K562 (cell line): ENCODE results near the gene NRSN2. TPM values are rescaled to one million over a fixed set of nuclear protein-coding genes. Genes with fewer than 3 reads are reported as not detected.
A peak's percentile ranks its signal among the peaks of the same experiment; 100 is the strongest.

ENCODE experiments used
- FOXK2 ChIP-seq, 2 experiments: fragments of 450-650 bp; IDR thresholded peaks in 1 of 2; conservative IDR thresholded peaks in 1 of 2; 2 replicates each; pipeline ENCODE4 v1.6.1; 2016; ENCODE audit warnings: low read depth in 2 of 2, mild to moderate bottlenecking in 1 of 2
- KDM1A ChIP-seq, 2 experiments: fragments of 450-650 bp; IDR thresholded peaks; 2 replicates each; pipeline ENCODE4 v1.6.1; 2016; ENCODE audit warnings: mild to moderate bottlenecking in 2 of 2
- MEF2A ChIP-seq: IDR thresholded peaks from 2 replicates; pipeline ENCODE4 v1.6.1; 2011; ENCODE audit warnings: low read depth, mild to moderate bottlenecking, low read length, moderate library complexity; ENCODE audit not compliant: control insufficient read depth
- MYBL2 ChIP-seq, 2 experiments: fragments of 450-650 bp in 1 of 2; sonication (generic) in 1 of 2; formaldehyde crosslinking in 1 of 2; IDR thresholded peaks; 2 replicates each; pipeline versions ENCODE4 v1.6.1 to v1.8.1; 2017 to 2022; ENCODE audit warnings: borderline replicate concordance in 1 of 2, inconsistent platforms in 1 of 2, low read depth in 1 of 2, mild to moderate bottlenecking in 1 of 2, missing genetic modification reagents in 1 of 2, moderate library complexity in 1 of 2
- NFATC3 ChIP-seq: fragments of 450-650 bp; IDR thresholded peaks from 2 replicates; pipeline ENCODE4 v1.6.1; 2017; ENCODE audit warnings: mild to moderate bottlenecking
- PHB2 ChIP-seq: fragments of 450-650 bp; IDR thresholded peaks from 2 replicates; pipeline ENCODE4 v1.6.1; 2017; ENCODE audit warnings: low read depth
- PHF8 ChIP-seq: fragments of 200-600 bp; sonication (generic); IDR thresholded peaks from 2 replicates; pipeline ENCODE4 v1.6.1; 2012; ENCODE audit warnings: mixed run types, mild to moderate bottlenecking, inconsistent platforms, low read length, moderate library complexity, borderline replicate concordance
- SIN3A ChIP-seq, 2 experiments: fragments of 150-350 bp in 1 of 2; IDR thresholded peaks; 2 replicates each; pipeline ENCODE4 v1.6.1; 2011 to 2016; ENCODE audit warnings: borderline replicate concordance in 2 of 2, low read depth in 2 of 2, low read length in 2 of 2, mild to moderate bottlenecking in 2 of 2, moderate library complexity in 2 of 2; ENCODE audit not compliant: control insufficient read depth in 1 of 2
- SMAD1 ChIP-seq: fragments of 150-350 bp; IDR thresholded peaks from 2 replicates; pipeline ENCODE4 v1.6.1; 2014; ENCODE audit warnings: low read length, low read depth; ENCODE audit not compliant: partially characterized antibody
- TEAD2 ChIP-seq: fragments of 450-650 bp; IDR thresholded peaks from 2 replicates; pipeline ENCODE4 v1.6.1; 2016; ENCODE audit warnings: missing genetic modification characterization, control low read depth, missing compliant biosample characterization
- TFAM ChIP-seq: fragments of 250-450 bp; sonication (Bioruptor Pico); conservative IDR thresholded peaks from 2 replicates; pipeline ENCODE4 v1.5.0; 2021; ENCODE audit warnings: mild to moderate bottlenecking, moderate library complexity
- TRIM24 ChIP-seq, 2 experiments: fragments of 450-650 bp; IDR thresholded peaks; 2 replicates each; pipeline ENCODE4 v1.6.1; 2016
- ZNF212 ChIP-seq: fragments of 450-650 bp; formaldehyde crosslinking; IDR thresholded peaks from 2 replicates; pipeline ENCODE4 v1.4.0; 2020; ENCODE audit warnings: mild to moderate bottlenecking
- ZNF311 ChIP-seq: fragments of 250-450 bp; sonication (Bioruptor Pico); IDR thresholded peaks from 2 replicates; pipeline ENCODE4 v1.4.0; 2020; ENCODE audit warnings: mild to moderate bottlenecking, moderate library complexity
- ZNF354B ChIP-seq: fragments of 250-450 bp; sonication (Bioruptor Pico); IDR thresholded peaks from 2 replicates; pipeline ENCODE4 v1.4.0; 2020
- ZNF507 ChIP-seq: conservative IDR thresholded peaks from 2 replicates; pipeline ENCODE4 v1.6.1; 2017; ENCODE audit warnings: missing genetic modification characterization, missing compliant biosample characterization
- polyA plus RNA-seq, 8 experiments: library from polyadenylated mRNA; depleted of rRNA in 4 of 8; stranded (reverse) in 5 of 8; unstranded in 3 of 8; fragments of >200 nt; fragmentation: Nextera tagmentation in 2 of 8; fragmentation: Illumina TruSeq in 1 of 8; extraction: Ambion mirVana in 2 of 8; extraction: Trizol in 1 of 8; gene quantifications; 2 replicates each; pipeline versions ENCODE4 v1.2.1 to v1.2.3, GENCODE V29; 2011 to 2014; ENCODE audit warnings: inconsistent platforms in 1 of 8, missing spikeins in 1 of 8
- total RNA-seq, 7 experiments: library from RNA; depleted of rRNA in 6 of 7; stranded (reverse); fragments of >200 nt in 6 of 7; fragmentation: Illumina TruSeq in 2 of 7; extraction: Trizol in 2 of 7; gene quantifications; 2 replicates each; pipeline versions ENCODE4 v1.2.1 to v1.2.3, GENCODE V29; 2011 to 2021; ENCODE audit warnings: low replicate concordance in 1 of 7
- TF ChIP-seq, protein P1 (sequence below), 3 experiments: fragments of 200-800 bp in 1 of 3; fragments of 250-450 bp in 1 of 3; fragments of 450-650 bp in 1 of 3; sonication (Bioruptor Pico) in 1 of 3; sonication (Bioruptor generic) in 1 of 3; formaldehyde crosslinking in 1 of 3; IDR thresholded peaks; 2 replicates each; pipeline versions ENCODE4 v1.6.1 to v1.8.0; 2016 to 2022; ENCODE audit warnings: mild to moderate bottlenecking in 2 of 3, missing genetic modification characterization in 2 of 3, missing compliant biosample characterization in 1 of 3, moderate library complexity in 1 of 3
- TF ChIP-seq, protein P2 (sequence below): IDR thresholded peaks from 2 replicates; pipeline ENCODE4 v1.6.1; 2014; ENCODE audit warnings: antibody characterized with exemption

NRSN2 gene
- total and polyA plus RNA-seq, 9 of the 15 experiments (the other 6 are each of a cell fraction or from before 2014, with no cell fraction given) = 7.5 to 29.7 (median 11.1) TPM

- TF ChIP-seq ZNF212 (CRISPR knock-in tag) (no peak), TFAM (no peak), ZNF311 (CRISPR knock-in tag) (no peak), ZNF354B (no peak), FOXK2 (conservative IDR thresholded peaks at IDR 0.05 in 1 of 2, IDR thresholded peaks at IDR 0.05 in 1 of 2; ENCODE audit: low read depth in 2 of 2) (peak in 1 of 2 experiments; percentile 30; a peak in 1 of 4 replicates), PHF8 (peak; percentile 18; the same call in 1 of the 2 replicates), MYBL2 (IDR thresholded peaks at IDR 0.05; ENCODE audit: low read depth) (no peak), MYBL2 (CRISPR knock-in tag; IDR thresholded peaks at IDR 0.05; ENCODE audit: borderline replicate concordance) (no peak), KDM1A (IDR thresholded peaks at IDR 0.05) (0 out of 4 replicates have a peak, but pooled peaks of 1 of the 2 experiments have one; percentile 8), ZNF507 (tag) (no peak), PHB2 (no peak), NFATC3 (no peak), TEAD2 (tag) (no peak), SMAD1 (no peak), TRIM24 (IDR thresholded peaks at IDR 0.05) (no peak), SIN3A (IDR thresholded peaks at IDR 0.05; ENCODE audit: borderline replicate concordance in 2 of 2, control insufficient read depth in 1 of 2, low read depth in 2 of 2, low read length in 2 of 2) (no peak), MEF2A (peak; percentile 98)
- TF ChIP-seq, protein P1, sequence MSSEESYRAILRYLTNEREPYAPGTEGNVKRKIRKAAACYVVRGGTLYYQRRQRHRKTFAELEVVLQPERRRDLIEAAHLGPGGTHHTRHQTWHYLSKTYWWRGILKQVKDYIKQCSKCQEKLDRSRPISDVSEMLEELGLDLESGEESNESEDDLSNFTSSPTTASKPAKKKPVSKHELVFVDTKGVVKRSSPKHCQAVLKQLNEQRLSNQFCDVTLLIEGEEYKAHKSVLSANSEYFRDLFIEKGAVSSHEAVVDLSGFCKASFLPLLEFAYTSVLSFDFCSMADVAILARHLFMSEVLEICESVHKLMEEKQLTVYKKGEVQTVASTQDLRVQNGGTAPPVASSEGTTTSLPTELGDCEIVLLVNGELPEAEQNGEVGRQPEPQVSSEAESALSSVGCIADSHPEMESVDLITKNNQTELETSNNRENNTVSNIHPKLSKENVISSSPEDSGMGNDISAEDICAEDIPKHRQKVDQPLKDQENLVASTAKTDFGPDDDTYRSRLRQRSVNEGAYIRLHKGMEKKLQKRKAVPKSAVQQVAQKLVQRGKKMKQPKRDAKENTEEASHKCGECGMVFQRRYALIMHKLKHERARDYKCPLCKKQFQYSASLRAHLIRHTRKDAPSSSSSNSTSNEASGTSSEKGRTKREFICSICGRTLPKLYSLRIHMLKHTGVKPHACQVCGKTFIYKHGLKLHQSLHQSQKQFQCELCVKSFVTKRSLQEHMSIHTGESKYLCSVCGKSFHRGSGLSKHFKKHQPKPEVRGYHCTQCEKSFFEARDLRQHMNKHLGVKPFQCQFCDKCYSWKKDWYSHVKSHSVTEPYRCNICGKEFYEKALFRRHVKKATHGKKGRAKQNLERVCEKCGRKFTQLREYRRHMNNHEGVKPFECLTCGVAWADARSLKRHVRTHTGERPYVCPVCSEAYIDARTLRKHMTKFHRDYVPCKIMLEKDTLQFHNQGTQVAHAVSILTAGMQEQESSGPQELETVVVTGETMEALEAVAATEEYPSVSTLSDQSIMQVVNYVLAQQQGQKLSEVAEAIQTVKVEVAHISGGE (CRISPR knock-in tag; IDR thresholded peaks at IDR 0.05) = peak in 1 of 3 experiments; percentile 44; a peak in 1 of 6 replicates
- TF ChIP-seq, protein P2, sequence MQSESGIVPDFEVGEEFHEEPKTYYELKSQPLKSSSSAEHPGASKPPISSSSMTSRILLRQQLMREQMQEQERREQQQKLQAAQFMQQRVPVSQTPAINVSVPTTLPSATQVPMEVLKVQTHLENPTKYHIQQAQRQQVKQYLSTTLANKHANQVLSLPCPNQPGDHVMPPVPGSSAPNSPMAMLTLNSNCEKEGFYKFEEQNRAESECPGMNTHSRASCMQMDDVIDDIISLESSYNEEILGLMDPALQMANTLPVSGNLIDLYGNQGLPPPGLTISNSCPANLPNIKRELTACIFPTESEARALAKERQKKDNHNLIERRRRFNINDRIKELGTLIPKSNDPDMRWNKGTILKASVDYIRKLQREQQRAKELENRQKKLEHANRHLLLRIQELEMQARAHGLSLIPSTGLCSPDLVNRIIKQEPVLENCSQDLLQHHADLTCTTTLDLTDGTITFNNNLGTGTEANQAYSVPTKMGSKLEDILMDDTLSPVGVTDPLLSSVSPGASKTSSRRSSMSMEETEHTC = no peak
Measured at GRCh38 chr20:373171-373890, 26.4 kb downstream of the NRSN2 start (continued).
